OCI-LY3 (cell line): ENCODE measurements around the gene C16orf92.

ENCODE experiments used
- H2AFZ ChIP-seq: fragments of 200-600, 300-600 bp; shearing (Covaris generic); 2 replicates; pipeline ENCODE4 v1.6.0; 2014; ENCODE audit warnings: antibody characterized with exemption, low read depth, low read length
- H3K27ac ChIP-seq: fragments of 200-600, 300-600 bp; sonication (generic); 2 replicates; pipeline ENCODE4 v1.5.1; 2014; ENCODE audit warnings: mild to moderate bottlenecking, low read length, moderate library complexity, mixed read lengths
- H3K27me3 ChIP-seq: fragments of 200-600, 300-600 bp; sonication (generic); 2 replicates; pipeline ENCODE4 v1.6.1; 2014; ENCODE audit warnings: low read depth, low read length, mixed read lengths
- H3K36me3 ChIP-seq: fragments of 200-600, 300-600 bp; sonication (generic); replicated peaks from 2 replicates; pipeline ENCODE3; 2014; ENCODE audit warnings: low read depth, low read length, mixed read lengths
- H3K4me1 ChIP-seq: fragments of 300-600, 200-600 bp; sonication (generic); 2 replicates; pipeline ENCODE4 v1.6.1; 2014; ENCODE audit warnings: low read length, mixed read lengths
- H3K4me2 ChIP-seq: fragments of 200-600, 300-600 bp; sonication (generic); 2 replicates; pipeline ENCODE4 v1.6.1; 2014; ENCODE audit warnings: low read length, mixed read lengths
- H3K4me3 ChIP-seq: fragments of 300-600, 200-600 bp; sonication (generic); 2 replicates; pipeline ENCODE4 v1.5.1; 2014; ENCODE audit warnings: antibody characterized with exemption, mild to moderate bottlenecking, low read length, moderate library complexity
- H3K79me2 ChIP-seq: fragments of 300-600, 200-600 bp; shearing (Covaris generic); 2 replicates; pipeline ENCODE4 v1.6.1; 2014; ENCODE audit warnings: mild to moderate bottlenecking, low read length, mixed read lengths
- H3K9ac ChIP-seq: fragments of 300-600, 200-600 bp; shearing (Covaris generic); 2 replicates; pipeline ENCODE4 v1.6.0; 2014; ENCODE audit warnings: mild to moderate bottlenecking, low read length, moderate library complexity
- H3K9me3 ChIP-seq: fragments of 200-600, 300-600 bp; shearing (Covaris generic); 2 replicates; pipeline ENCODE4 v1.6.1; 2014; ENCODE audit warnings: low read length, mixed read lengths; ENCODE audit not compliant: insufficient read depth
- H4K20me1 ChIP-seq: fragments of 200-600, 300-600 bp; sonication (generic); 2 replicates; pipeline ENCODE4 v1.6.1; 2016; ENCODE audit warnings: low read length, mixed read lengths; ENCODE audit not compliant: insufficient read depth
- EZH2phosphoT487 ChIP-seq: fragments of 200-600 bp; shearing (Covaris generic); IDR thresholded peaks from 2 replicates; pipeline ENCODE4 v1.6.1; 2018; ENCODE audit warnings: antibody characterized with exemption, mixed run types, low read depth
- TF ChIP-seq, protein P1 (sequence below): fragments of 200-600, 300-600 bp; sonication (generic); IDR thresholded peaks from 2 replicates; pipeline ENCODE4 v1.5.1; 2014; ENCODE audit warnings: antibody characterized with exemption, low read length, low read depth

Gene C16orf92

DNA sequence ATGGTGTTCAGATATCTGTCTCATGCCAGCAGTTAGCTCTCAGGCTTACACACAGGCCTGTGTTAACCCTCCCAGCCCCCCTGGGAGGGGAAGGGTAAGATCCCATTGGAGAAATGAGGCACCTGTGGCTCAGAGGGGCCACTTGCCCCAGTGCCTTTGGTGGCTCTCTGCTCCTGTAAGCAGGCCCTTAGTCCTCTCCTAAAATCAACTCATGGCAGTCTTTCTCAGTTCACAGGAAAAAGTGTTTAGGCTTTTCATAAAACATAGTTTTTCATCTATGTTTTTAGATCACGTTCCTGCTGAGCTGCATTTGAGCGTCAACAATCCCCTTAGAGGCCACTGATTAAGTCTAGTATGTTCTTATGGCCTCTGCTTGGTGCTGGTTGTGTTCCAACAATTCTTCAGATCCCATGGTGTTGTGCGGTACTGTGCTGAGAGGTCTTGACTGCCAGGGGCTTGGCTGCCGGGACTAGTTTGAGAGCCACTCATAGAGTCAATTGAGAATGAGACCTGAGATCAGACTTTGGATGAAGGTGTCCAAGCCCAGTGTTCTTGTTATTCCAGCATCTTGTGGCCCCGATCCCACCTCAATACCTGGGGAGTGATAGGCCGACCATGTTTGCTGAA, 38.7 kb upstream of the C16orf92 start:
- Histone ChIP-seq H3K27ac (no peak overlapping the region), H2AFZ (no peak overlapping the region), H3K27me3 (no peaks in the 10 kb centered on the region), H4K20me1 (no peaks in the 10 kb centered on the region), H3K9ac (no peak overlapping the region), H3K4me2 (no peak overlapping the region), H3K79me2 (no peaks in the 10 kb centered on the region), H3K4me3 (no peak overlapping the region), H3K9me3 (no peaks in the 10 kb centered on the region), H3K36me3 (peaks cover 52% of the 10 kb centered on the region), H3K4me1 (no peaks in the 10 kb centered on the region)
- no peak for TF ChIP-seq EZH2phosphoT487
- TF ChIP-seq, protein P1, sequence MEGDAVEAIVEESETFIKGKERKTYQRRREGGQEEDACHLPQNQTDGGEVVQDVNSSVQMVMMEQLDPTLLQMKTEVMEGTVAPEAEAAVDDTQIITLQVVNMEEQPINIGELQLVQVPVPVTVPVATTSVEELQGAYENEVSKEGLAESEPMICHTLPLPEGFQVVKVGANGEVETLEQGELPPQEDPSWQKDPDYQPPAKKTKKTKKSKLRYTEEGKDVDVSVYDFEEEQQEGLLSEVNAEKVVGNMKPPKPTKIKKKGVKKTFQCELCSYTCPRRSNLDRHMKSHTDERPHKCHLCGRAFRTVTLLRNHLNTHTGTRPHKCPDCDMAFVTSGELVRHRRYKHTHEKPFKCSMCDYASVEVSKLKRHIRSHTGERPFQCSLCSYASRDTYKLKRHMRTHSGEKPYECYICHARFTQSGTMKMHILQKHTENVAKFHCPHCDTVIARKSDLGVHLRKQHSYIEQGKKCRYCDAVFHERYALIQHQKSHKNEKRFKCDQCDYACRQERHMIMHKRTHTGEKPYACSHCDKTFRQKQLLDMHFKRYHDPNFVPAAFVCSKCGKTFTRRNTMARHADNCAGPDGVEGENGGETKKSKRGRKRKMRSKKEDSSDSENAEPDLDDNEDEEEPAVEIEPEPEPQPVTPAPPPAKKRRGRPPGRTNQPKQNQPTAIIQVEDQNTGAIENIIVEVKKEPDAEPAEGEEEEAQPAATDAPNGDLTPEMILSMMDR = no peak

DNA sequence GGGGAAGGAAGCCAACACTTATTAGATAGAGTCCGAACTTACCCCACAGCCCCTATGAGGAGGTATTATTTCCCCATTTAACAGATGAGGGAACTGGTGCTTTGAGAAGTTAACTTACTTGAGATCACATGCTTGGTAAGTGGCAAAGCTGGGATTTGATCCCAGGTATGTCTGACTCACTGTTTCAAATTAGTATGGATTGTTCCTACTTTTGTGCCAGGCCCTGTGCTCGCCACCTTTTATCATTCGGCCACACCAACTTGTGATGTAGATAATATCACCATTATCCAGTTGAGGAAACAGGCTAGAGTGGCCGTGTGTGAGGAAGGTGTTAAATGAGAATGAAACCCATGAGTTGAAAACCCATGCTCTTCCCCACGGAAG, 38.2 kb upstream of the C16orf92 start:
- Histone ChIP-seq H3K4me1 (no peaks in the 10 kb centered on the region), H3K27me3 (no peaks in the 10 kb centered on the region), H3K4me2 (no peak overlapping the region), H3K9me3 (no peaks in the 10 kb centered on the region), H3K9ac (no peak overlapping the region), H3K27ac (no peak overlapping the region), H2AFZ (no peak overlapping the region), H3K4me3 (no peak overlapping the region), H3K79me2 (no peaks in the 10 kb centered on the region), H3K36me3 (peaks cover 50% of the 10 kb centered on the region), H4K20me1 (no peaks in the 10 kb centered on the region)
- TF ChIP-seq EZH2phosphoT487 = no peak
- TF ChIP-seq, protein P1 = no peak

DNA sequence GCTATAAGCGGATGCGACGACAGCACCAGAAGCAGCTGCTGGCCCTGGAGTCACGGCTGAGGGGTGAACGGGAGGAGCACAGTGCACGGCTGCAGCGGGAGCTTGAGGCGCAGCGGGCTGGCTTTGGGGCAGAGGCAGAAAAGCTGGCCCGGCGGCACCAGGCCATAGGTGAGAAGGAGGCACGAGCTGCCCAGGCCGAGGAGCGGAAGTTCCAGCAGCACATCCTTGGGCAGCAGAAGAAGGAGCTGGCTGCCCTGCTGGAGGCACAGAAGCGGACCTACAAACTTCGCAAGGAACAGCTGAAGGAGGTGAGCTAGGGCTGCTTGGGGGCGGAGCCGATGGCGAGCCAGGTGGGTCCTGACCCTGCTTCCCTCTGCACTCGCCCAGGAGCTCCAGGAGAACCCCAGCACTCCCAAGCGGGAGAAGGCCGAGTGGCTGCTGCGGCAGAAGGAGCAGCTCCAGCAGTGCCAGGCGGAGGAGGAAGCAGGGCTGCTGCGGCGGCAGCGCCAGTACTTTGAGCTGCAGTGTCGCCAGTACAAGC, 37.7 kb upstream of the C16orf92 start:
- H3K27me3 ChIP-seq = no peaks in the 10 kb centered on the region

DNA sequence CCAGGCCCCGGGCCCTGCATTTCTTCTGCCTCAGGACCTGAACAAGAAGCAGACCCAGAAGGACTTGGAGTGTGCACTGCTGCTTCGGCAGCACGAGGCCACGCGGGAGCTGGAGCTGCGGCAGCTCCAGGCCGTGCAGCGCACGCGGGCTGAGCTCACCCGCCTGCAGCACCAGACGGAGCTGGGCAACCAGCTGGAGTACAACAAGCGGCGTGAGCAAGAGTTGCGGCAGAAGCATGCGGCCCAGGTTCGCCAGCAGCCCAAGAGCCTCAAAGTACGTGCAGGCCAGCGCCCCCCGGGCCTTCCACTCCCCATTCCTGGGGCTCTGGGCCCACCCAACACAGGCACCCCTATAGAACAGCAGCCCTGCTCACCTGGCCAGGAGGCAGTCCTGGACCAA, 36.8 kb upstream of the C16orf92 start:
- Histone ChIP-seq H3K4me1 (no peaks in the 10 kb centered on the region), H2AFZ (no peak overlapping the region), H4K20me1 (no peaks in the 10 kb centered on the region), H3K27ac (no peak overlapping the region), H3K79me2 (no peaks in the 10 kb centered on the region), H3K9me3 (no peaks in the 10 kb centered on the region), H3K4me2 (no peak overlapping the region), H3K9ac (no peak overlapping the region), H3K27me3 (no peaks in the 10 kb centered on the region), H3K36me3 (peaks cover 45% of the 10 kb centered on the region), H3K4me3 (no peak overlapping the region)
- TF ChIP-seq, protein P1 = no peak
- no peak for TF ChIP-seq EZH2phosphoT487

More for the DNA sequence above, 37.7 kb upstream of the C16orf92 start:
- no peaks in the 10 kb centered on the region for H4K20me1 ChIP-seq
- H3K4me1 ChIP-seq = no peaks in the 10 kb centered on the region
- H3K9me3 ChIP-seq = no peaks in the 10 kb centered on the region
- H3K36me3 ChIP-seq = peaks cover 50% of the 10 kb centered on the region
- H3K27ac ChIP-seq = no peak overlapping the region
- H2AFZ ChIP-seq = no peak overlapping the region
- TF ChIP-seq, protein P1 = no peak
- no peak for TF ChIP-seq EZH2phosphoT487
- no peaks in the 10 kb centered on the region for H3K79me2 ChIP-seq
- H3K4me3 ChIP-seq = no peak overlapping the region
- no peak overlapping the region for H3K4me2 ChIP-seq
- no peak overlapping the region for H3K9ac ChIP-seq
